DOHH2 (cell line): ENCODE data around the gene MMP24OS.

Experiments
- H3F3A ChIP-seq: fragments of 200-600 bp; sonication (generic), shearing (Covaris generic); 2 replicates; pipeline ENCODE4 v1.6.0; 2016; ENCODE audit warnings: antibody characterized with exemption, mild to moderate bottlenecking; ENCODE audit not compliant: control insufficient read depth, insufficient read depth
- H3K27ac ChIP-seq: fragments of 200-600 bp; sonication (generic); 2 replicates; pipeline ENCODE4 v1.5.1; 2014; ENCODE audit warnings: low read depth, mild to moderate bottlenecking, low read length, moderate library complexity
- H3K27me3 ChIP-seq: fragments of 200-600 bp; sonication (generic); 2 replicates; pipeline ENCODE4 v1.6.1; 2014; ENCODE audit warnings: mild to moderate bottlenecking, low read length, mixed read lengths; ENCODE audit not compliant: control insufficient read depth
- H3K36me3 ChIP-seq: fragments of 200-600 bp; sonication (generic); 2 replicates; pipeline ENCODE4 v1.6.1; 2014; ENCODE audit warnings: mild to moderate bottlenecking, low read length, moderate library complexity, mixed read lengths; ENCODE audit not compliant: control insufficient read depth
- H3K4me1 ChIP-seq: fragments of 200-600 bp; sonication (generic); 2 replicates; pipeline ENCODE4 v1.6.1; 2014; ENCODE audit warnings: mild to moderate bottlenecking, low read length, mixed read lengths; ENCODE audit not compliant: control insufficient read depth
- H3K4me2 ChIP-seq: fragments of 200-600 bp; sonication (generic); 2 replicates; pipeline ENCODE4 v1.6.0; 2014; ENCODE audit warnings: mild to moderate bottlenecking, low read length, moderate library complexity
- H3K4me3 ChIP-seq: fragments of 200-600 bp; sonication (generic); 2 replicates; pipeline ENCODE4 v1.5.1; 2014; ENCODE audit warnings: mild to moderate bottlenecking, low read length, mixed read lengths
- H3K79me2 ChIP-seq: fragments of 200-600 bp; sonication (generic); 2 replicates; pipeline ENCODE4 v1.6.1; 2014; ENCODE audit warnings: mild to moderate bottlenecking, low read length, mixed read lengths; ENCODE audit not compliant: control insufficient read depth
- H3K9me2 ChIP-seq: fragments of 200-600 bp; sonication (generic); replicated peaks from 2 replicates; pipeline ENCODE4 v1.6.1; 2014; ENCODE audit warnings: mild to moderate bottlenecking, low read length, mixed read lengths; ENCODE audit not compliant: control insufficient read depth
- H3K9me3 ChIP-seq: fragments of 200-600 bp; sonication (generic); 2 replicates; pipeline ENCODE4 v1.6.1; 2014; ENCODE audit warnings: antibody characterized with exemption, low read length, mixed read lengths; ENCODE audit not compliant: control insufficient read depth, insufficient read depth
- H4K20me1 ChIP-seq: fragments of 200-600 bp; sonication (generic); 2 replicates; pipeline ENCODE4 v1.6.0; 2014; ENCODE audit warnings: low read depth, mild to moderate bottlenecking, antibody characterized with exemption, low read length, moderate library complexity; ENCODE audit not compliant: control insufficient read depth, insufficient read depth
- CTCF ChIP-seq: fragments of 200-600 bp; sonication (generic); IDR thresholded peaks from one replicate; pipeline ENCODE4 v1.5.1; 2014; ENCODE audit warnings: antibody characterized with exemption, mild to moderate bottlenecking, low read depth, low read length; ENCODE audit not compliant: poor library complexity, severe bottlenecking
- EZH2phosphoT487 ChIP-seq: fragments of 200-600 bp; sonication (generic); IDR thresholded peaks from 2 replicates; pipeline ENCODE4 v1.6.1; 2017; ENCODE audit warnings: borderline replicate concordance, mild to moderate bottlenecking, antibody characterized with exemption, low read length, moderate library complexity, mixed read lengths

The MMP24OS gene

GRCh38 chr20:35319871-35320197 is 41.9 kb upstream of the MMP24OS start:
- Histone ChIP-seq H3K36me3 (peaks cover 3% of the 10 kb centered on the region; the same call in 1 of the 2 replicates), H3K4me2 (no peak overlapping the region), H4K20me1 (no peaks in the 10 kb centered on the region), H3K79me2 (no peaks in the 10 kb centered on the region), H3K9me2 (no peaks in the 10 kb centered on the region), H3K27ac (no peak overlapping the region), H3K9me3 (no peaks in the 10 kb centered on the region), H3K27me3 (no peaks in the 10 kb centered on the region), H3K4me1 (no peaks in the 10 kb centered on the region), H3F3A (no peaks in the 10 kb centered on the region), H3K4me3 (no peak overlapping the region)
- no peak for TF ChIP-seq CTCF
- TF ChIP-seq EZH2phosphoT487 = no peak

GRCh38 chr20:35319192-35319870 is 41.4 kb upstream of the MMP24OS start:
- Histone ChIP-seq H3K4me1 (no peaks in the 10 kb centered on the region), H3K4me3 (no peak overlapping the region), H3K4me2 (no peak overlapping the region), H3F3A (no peaks in the 10 kb centered on the region), H3K27ac (no peak overlapping the region), H3K27me3 (no peaks in the 10 kb centered on the region), H3K9me3 (no peaks in the 10 kb centered on the region), H3K36me3 (peaks cover 5% of the 10 kb centered on the region), H3K79me2 (no peaks in the 10 kb centered on the region), H3K9me2 (no peaks in the 10 kb centered on the region), H4K20me1 (no peaks in the 10 kb centered on the region)
- TF ChIP-seq EZH2phosphoT487 = no peak
- no peak for TF ChIP-seq CTCF

DNA sequence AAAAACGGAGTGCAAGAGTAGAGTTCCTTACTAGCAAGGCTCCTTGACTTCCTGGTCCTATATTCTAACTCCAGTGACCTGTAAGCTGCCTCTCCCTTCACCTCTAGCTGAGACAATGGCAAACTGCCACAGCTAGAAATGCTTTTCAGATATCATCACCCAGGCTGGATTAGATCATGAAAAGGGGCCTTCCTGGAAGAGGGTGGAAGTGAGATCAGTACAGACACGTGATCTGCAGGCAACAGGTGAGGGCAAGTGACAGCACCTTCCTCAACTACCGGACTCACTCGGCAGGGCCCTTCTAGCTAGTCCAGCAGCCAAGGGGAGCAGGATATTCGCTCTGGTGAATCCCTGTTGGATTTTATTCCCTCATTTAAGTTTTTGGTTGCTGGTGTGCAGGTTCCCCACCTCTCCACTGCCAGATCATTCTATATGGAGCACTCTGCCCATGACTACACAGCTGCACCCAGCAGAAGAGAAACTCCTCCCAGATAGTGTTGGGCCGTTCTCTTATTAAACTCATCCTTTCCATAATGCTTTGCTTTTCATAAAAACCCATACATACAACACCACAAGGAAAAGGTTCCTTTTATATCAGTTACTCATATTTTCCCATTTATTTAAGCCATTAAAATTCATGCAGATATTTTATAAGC is 40.7 kb upstream of the MMP24OS start:
- H3F3A ChIP-seq = no peaks in the 10 kb centered on the region
- H3K36me3 ChIP-seq = peaks cover 8% of the 10 kb centered on the region
- no peak for TF ChIP-seq EZH2phosphoT487
- no peak for TF ChIP-seq CTCF
- no peak overlapping the region for H3K4me2 ChIP-seq
- no peaks in the 10 kb centered on the region for H3K9me3 ChIP-seq
- no peaks in the 10 kb centered on the region for H3K79me2 ChIP-seq
- no peaks in the 10 kb centered on the region for H3K9me2 ChIP-seq
- no peaks in the 10 kb centered on the region for H4K20me1 ChIP-seq
- H3K27me3 ChIP-seq = no peaks in the 10 kb centered on the region
- H3K27ac ChIP-seq = no peak overlapping the region
- H3K4me1 ChIP-seq = no peaks in the 10 kb centered on the region
- no peak overlapping the region for H3K4me3 ChIP-seq
